NCI-H2196 treated with DMSO at 0.1 percent for 48 hours (cell line): ENCODE results near the gene FAM110C.
"Not testable (repeated sequence)": the region's sequence is repeated elsewhere in the genome, so short reads cannot be mapped to it uniquely, and the experiment has no call there.

Experiments
- DNase-seq: peaks from one replicate; lab custom pipeline; 2025; ENCODE audit not compliant: unreplicated experiment; lab: John Stamatoyannopoulos, UW

The FAM110C gene, protein sequence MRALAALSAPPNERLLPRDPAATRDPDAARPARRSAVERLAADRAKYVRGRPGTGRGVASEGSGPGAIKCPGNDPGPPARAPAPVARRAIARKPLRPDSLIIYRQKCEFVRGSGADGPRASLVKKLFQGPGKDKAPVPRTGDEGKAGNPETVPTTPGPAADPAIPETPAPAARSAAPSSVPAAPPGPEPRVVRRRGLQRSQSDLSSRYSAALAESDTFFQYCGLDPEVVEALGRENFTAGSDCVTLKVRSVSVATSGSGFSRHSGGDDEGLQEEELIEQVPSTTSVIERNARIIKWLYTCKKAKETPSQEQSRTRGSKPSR

DNA sequence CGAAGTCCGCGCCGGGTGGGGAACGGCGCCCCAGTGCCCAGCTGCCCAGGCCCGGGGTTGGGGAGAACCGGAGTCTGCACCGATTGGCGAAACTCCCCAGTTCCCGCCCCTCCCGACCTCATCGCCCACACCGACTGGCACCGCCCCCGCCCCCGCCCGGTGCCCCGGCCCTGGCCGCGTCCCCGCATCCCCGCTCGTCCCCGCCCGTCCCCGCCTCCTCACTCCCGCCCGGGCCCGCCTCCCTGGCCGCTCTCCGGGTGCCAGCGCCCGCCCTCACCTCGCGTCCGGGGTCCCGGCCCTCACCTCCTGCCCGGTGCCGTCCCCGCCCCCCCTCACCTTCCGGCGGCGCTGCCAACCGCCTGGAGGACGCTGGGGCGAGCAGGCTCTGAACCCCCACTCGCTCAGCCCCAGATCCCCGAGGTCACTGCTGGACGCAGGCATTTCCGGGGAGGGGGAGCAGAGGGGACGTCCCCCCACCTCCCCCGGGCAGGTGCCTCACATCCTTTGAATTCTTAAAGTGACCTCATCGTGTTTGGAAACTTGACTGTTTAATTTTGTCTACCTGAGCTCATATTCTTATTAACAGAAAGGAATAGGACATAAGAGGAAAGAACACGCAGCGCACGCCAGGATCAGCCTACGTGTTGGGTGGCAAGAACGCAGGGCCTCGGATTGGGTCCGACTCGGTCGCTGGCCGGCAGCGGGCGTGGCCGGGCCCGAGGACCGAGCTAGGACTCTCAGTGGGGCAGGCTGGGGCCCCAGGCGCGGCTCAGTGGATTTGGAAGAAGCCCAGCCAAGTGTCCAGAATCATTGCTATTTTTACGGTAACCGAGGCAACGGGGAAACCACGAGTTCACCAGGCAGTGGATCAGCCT is at the start of gene FAM110C:
TSS of gene FAM110C (minus strand) at position 35 of the 875 bp plus-strand sequence. CDS start 120 bp downstream, outside the sequence.
- peak; percentile 38 for DNase-seq

DNA sequence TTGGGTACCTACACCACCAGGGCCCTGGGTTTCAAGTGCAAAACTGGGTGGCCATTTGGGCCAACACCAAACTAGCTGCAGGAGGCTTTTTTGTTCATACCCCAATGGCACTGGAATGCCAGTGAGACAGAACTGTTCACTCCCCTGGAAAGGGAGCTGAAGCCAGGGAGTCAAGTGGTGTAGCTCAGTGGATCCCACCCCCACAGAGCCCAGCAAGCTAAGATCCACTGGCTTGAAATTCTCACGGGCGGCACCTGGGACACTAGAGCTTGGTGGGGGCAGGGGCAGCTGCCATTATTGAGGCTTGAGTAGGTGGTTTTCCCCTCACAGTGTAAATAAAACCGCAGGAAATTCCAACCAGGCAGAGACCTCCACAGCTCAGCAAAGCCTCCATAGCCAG is 46.0 kb upstream of the FAM110C start:
- no peak for DNase-seq

DNA sequence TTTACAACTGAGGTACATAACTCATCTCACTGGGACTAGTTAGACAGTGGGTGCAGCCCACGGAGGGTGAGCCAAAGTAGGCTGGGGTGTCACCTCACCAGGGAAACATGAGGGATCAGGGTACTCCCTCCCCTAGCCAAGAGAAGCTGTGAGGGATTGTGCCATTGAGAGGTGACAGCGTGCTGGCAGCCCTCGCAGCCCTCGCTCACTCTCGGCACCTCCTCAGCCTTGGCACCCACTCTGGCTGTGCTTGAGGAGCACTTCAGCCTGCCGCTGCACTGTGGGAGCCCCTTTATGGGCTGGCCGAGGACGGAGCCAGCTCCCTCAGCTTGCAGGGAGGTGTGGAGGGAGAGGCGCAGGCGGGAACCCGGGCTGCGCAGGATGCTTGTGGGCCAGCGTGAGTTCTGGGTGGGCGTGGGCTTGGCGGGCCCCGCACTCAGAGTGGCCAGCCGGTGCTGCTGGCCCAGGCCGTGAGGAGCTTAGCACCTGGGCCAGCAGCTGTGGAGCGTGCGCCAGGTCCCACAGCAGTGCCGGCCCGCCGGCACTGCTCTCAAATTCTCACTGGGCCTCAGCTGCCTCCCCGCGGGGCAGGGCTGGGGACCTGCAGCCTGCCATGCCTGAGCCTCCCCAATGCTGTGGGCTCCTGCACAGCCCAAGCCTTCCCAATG is 44.5 kb upstream of the FAM110C start:
- DNase-seq: no peak

DNA sequence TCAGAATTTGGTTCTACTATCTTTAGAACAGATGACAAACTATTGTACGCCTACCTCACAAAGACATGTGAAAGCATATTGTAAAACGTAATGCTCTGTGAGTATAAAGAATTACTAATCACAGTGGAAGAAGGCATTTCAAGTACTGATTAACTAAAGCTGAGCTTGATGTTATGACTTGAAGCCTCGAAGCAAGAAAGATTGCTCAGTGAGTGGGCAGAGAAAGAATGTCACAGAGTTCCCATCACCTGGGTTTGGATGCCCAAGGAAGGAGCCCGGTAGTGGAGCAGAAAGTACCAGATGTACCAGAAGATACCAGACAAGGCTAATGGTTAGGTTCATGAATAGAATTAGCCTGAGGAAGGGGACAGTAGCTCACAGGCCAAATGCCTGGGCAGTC is 39.5 kb upstream of the FAM110C start:
- DNase-seq: no peak

DNA sequence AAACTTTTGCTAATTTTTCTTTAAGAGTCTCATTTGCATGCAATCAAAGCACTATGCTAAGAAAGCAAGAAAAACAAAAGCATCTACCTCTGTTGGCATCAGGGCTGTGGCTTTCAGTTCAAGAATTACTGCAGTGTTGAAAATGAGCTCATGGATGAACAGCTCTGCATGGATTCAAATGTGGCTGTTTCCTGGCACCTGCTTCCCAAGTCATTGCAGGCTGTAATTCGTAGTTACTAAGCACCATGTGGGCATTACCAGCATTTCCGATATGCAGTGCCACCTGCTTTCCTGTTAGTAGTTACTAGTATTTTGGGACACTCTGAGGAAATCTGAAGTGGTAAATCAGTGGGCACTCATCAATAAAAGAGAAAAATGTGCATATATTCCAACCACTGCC is 37.8 kb upstream of the FAM110C start:
- DNase-seq: no peak

DNA sequence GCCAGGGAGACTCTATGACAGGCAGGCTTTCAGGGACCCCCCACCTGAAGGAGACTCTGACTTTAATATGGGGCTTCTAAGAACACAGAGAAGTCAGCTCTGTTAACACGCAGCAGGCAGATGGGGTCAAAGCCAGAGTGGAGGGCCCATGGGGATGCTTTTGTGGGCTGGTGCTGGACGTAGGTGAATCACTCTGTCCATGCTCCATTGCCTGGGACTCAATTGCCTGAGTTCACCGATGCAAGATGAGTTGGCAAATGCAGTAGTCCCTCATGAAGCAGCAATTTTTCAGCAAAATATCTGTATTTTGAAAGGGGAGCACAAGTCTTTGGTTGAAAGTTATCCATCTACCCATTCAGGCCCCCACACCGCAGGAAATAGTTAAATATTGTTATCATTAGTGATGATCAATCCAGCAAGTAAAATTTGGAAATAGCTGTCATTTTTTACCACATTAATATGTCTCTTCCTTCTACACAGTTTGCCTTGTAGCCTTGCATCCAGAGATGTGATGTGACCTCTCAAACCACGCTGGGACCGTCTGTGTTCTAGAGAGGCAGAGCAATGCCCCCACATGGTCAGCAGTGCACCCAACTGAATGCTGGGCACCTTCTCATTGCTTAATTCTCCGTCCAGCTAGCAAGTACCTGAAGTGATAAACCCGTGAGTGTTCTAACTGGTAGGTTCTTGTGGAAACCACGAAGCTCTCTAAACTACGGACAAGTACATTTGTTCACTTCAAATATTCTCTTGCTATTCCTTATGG is 34.8 kb upstream of the FAM110C start:
- no peak for DNase-seq

DNA sequence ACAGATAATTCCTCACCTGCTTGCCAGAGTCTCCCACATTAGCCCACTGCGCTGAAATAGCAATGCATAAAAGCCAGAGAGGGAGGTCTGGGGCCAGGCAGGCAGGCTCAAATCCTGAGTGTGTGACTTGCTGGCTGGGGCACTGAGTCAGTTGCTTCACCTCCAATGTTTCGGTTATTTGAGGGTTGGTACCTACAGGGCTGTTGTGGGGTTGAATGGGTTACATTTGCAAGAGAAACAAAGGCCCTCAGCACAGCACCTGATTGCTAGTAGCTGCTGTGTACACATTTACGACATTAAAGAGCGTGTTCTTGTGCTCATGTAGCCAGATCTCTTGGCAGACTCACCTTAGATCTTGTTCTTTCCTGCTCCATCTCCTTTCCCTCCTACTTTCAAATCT is 34.1 kb upstream of the FAM110C start:
- no peak for DNase-seq

DNA sequence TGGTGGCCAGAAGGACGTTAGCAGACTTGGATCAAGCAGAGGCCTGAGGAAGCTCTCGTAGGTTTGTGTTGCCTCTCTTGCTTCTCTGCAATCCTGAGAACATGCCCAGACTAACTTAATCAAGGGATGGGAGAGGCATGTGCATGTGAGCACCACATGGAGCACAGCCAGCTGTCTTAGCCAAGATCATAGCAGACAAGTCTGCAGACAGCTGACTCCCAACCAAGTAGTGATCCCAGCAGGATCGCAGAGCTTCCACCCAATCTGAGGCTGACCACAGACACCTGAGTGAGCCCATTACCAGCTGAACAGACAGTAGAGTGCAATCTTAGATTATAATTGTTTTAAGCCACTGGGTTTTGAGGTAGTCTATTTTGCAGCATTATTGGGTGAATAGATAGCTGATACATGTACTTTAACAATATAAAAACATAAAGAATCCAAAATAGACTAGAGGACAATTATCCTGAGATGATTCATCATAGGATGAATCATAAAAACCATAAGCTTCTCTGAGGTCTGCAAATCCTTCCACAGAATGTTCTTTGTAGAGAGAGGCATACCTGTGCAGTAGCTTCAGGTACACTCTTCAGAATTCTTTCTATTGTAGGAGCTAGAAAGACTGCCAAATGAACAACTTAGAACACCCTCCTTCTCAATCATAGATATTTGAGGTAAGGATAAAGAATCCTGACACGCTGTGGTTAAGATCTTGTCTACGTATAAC is 25.2 kb upstream of the FAM110C start:
- no peak for DNase-seq

DNA sequence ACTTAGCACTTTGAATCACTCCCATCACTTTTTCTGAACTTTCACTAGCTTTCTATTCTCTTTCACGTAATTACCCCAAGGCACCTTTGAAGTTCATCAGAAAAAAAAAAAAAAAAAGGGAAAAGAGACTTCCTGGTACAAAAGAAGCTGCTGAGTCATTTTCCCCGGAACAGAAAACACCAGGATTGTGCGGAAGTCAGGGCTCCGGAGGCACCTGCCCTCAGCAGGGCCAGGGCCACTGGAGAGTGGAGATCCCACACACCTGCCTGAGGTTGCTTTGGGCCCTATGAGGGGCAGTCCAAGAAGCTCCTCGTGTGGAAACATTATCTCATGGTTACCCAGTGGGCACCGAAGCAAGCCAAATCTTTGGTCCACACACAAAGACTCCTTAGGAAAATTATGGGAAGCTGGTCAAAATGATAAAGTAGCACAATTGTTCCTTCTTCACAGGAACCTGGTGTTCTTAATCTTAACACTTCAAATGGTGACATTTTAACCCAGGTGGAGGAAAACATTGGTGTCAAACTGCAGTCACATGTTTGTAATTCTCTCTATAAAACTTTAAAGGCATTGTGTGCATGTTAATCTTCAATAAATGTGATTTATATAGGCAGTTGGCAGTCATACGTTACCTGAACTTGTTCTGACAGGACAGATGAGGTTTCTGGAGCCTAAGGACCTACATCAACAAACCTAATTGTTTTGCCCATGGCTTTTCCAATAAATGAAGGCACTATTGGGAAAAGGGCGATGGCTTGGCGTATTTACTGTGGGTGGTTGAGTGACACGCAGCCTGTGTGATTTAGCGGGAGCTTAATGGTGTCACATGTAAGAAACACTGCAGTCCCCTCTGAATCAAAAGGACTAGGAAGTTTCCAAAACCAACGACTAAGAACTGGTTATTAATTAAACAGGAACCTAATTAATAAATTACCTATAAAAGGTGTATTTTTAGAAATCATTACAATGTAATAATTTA is 23.4 kb upstream of the FAM110C start:
- no peak for DNase-seq

DNA sequence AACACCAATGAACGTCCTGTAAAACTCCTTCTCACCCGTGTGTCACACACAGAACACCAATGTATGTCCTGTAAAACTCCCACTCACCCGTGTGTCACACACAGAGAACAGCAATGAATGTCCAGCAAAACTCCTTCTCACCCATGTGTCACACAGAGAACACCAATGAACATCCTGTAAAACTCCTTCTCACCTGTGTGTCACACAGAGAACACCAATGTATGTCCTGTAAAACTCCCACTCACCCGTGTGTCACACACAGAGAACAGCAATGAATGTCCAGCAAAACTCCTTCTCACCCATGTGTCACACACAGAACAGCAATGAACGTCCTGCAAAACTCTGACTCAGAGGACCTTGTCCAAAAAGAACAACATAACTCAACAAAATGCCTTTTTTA is 22.3 kb upstream of the FAM110C start:
- DNase-seq: not testable (repeated sequence)

DNA sequence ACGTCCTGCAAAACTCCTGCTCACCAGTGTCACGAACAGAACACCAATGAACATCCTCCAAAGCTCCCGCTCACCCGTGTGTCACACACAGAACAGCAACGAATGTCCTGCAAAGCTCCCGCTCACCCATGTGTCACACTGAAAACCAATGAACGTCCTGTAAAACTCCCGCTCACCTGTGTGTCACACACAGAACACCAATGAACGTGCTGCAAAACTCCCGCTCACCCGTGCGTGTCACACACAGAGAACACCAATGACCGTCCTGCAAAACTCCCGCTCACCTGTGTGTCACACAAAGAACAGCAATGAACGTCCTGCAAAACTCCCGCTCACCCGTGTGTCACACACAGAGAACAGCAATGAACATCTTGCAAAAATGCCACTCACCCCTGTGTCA is 20.5 kb upstream of the FAM110C start:
- no peak for DNase-seq

DNA sequence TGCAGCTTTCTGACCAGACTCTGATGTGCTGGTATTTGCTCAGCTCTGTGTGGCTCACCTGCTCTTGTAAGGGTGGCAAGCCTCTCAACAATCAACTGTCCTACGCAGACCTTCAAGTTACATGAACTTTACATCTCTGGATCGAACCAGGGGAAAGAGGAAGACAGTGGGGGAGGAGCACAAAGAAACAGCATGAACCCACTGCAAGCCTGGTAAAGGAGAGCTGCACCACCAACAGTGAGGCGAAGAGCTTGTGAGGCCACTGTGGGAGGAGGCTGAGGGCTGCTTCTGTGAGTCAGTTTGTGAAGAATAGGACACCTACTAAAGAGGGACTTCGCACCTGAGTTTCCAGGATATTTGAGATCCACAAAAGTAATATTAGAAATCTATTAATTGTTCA is 18.8 kb upstream of the FAM110C start:
- DNase-seq: no peak

DNA sequence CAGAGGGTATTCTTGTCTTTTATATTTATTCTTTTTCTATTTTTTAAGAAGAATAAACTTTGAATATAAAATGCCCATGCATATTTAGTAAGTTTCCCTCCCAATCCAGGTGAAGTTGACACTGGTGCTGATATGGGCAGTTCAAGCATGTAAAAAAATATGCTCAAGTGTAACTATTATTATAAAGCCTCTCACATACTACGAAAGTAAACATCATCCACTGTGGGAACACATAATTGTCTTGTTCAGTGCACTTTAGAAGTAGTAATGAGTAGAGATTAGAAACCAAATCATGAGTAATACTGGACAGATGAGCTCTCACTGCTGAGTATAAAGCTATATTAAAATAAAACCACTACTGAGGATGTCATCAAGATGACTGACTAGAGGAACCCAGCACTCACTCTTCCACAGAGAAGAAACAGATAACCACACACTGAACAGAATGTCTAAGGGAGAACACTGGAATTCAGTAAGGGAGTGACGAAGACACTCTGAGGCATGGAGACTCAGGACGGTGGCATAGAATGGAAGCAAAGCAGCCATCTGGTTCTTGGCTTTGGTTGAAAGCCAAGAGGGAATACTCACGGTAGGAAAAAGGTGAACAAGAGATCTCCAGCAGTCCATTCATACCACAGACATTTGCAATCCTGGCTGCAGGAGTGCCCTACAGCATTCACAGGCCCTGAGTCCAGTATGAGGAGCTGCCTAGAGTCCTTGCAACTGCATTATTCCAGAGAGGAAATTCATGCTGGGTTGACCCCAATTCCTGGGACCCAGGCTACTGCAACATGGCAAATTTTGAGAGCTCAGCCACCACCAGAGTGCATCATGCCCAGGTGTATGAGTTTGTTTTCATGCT is 9.5 kb upstream of the FAM110C start:
- DNase-seq: no peak

DNA sequence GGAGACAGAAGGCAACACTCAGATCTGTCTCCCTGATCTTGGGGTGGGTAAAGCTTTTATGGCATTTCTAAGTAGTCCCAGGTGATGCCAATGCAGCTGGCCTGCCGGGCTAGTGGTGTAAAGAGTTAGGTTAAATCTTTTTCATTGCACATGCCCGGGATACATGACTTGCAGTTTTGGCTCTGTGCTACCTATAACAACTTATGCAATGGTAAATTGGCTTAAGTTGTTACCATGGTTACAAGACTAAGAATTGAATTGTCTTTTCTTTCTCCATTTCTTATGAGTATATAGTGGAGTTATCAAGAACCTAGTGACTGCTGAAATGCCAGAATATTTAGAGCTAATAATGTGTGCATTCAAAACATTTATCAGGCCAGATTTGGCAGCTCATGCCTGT is 5.3 kb upstream of the FAM110C start:
- no peak for DNase-seq

DNA sequence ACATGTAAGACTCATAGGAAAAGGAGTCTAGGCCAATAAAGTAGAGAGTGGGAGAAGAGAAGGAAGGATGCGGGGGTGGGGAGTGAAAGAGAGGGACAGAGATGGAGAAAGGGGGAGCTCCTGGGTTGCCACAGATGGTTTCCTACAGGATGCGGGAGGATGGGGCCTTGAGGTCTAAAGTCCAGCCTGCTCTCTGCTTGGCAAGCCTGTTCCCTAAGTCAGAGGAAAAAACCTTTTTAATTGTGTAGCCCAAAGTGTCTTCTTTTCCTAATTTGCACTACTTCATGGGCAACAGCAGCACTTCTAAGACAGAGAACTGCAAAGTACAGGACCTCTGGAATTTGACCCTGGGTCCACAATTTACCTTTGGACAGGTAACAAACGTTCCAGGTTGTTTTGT is 1.4 kb upstream of the FAM110C start:
- no peak for DNase-seq

DNA sequence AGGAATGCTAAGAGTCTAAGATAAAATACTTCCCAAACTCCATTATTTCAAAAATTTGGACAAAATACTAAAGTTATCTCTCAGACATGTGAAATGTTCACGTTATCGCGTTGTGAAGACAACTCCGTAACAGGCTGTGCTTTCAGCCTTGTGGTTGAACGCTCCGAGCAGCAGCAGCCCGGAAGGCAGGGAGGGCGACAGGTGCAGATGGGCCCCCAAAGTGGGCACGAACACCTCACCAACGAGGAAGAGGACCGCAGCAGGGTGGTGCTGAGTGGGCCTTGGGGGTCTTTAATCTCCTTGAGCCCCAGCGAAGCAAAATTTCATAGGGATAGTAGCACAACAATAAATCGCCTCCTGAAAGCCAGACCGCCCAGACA is 1.0 kb upstream of the FAM110C start:
- DNase-seq: no peak

DNA sequence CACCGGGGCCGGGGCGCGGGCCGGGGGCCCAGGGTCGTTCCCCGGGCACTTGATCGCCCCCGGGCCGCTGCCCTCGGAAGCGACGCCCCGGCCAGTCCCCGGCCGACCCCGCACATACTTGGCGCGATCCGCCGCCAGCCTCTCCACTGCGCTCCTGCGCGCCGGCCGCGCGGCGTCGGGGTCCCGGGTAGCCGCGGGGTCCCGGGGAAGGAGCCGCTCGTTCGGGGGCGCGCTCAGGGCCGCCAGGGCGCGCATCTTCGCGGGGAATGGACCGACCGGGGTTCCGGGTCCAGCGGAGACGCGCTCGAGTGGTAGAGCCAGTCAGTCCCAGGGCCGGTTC is 204 bp downstream of the FAM110C start:
- DNase-seq: no peak

DNA sequence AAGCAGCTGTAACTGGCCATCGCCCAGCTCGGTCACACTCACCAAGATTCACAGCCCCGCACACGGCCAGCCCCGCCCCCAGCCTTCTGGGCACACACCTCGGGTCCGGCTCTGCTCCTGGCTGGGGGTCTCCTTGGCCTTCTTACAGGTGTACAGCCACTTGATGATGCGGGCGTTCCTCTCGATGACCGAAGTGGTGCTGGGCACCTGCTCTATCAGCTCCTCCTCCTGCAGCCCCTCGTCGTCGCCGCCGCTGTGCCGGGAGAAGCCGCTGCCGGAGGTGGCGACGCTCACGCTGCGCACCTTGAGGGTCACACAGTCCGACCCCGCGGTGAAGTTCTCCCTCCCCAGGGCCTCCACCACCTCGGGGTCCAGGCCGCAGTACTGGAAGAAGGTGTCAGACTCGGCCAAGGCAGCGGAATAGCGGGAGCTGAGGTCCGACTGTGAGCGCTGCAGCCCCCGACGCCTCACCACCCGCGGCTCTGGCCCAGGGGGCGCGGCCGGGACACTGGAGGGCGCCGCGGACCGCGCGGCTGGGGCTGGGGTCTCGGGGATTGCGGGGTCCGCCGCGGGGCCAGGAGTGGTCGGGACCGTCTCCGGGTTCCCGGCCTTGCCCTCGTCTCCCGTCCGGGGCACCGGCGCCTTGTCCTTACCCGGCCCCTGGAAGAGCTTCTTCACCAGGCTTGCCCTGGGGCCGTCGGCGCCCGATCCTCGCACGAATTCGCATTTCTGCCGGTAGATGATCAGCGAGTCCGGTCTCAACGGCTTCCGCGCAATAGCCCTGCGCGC is 769 bp downstream of the FAM110C start:
- no peak for DNase-seq
